LNCaP clone FGC (cell line): Measurements from ENCODE around the gene DNAJC4.

Experiments
- DNase-seq: peaks from one replicate; pipeline ENCODE4 v3.0.0-alpha.2; 2011; ENCODE audit warnings: low read depth
- H3K4me3 ChIP-seq: 2 replicates; pipeline ENCODE4 v1.5.1; 2011; ENCODE audit warnings: mild to moderate bottlenecking, low read depth, low read length, control low read depth
- TF ChIP-seq, protein P1 (sequence below): IDR thresholded peaks from 2 replicates; pipeline ENCODE4 v1.5.1; 2012; ENCODE audit warnings: mild to moderate bottlenecking; ENCODE audit not compliant: control insufficient read depth, insufficient read depth; ENCODE audit errors: extremely low read depth

DNAJC4 gene

GRCh38 chr11:64209563-64209843 is 20.8 kb upstream of the DNAJC4 start:
- TF ChIP-seq, protein P1, sequence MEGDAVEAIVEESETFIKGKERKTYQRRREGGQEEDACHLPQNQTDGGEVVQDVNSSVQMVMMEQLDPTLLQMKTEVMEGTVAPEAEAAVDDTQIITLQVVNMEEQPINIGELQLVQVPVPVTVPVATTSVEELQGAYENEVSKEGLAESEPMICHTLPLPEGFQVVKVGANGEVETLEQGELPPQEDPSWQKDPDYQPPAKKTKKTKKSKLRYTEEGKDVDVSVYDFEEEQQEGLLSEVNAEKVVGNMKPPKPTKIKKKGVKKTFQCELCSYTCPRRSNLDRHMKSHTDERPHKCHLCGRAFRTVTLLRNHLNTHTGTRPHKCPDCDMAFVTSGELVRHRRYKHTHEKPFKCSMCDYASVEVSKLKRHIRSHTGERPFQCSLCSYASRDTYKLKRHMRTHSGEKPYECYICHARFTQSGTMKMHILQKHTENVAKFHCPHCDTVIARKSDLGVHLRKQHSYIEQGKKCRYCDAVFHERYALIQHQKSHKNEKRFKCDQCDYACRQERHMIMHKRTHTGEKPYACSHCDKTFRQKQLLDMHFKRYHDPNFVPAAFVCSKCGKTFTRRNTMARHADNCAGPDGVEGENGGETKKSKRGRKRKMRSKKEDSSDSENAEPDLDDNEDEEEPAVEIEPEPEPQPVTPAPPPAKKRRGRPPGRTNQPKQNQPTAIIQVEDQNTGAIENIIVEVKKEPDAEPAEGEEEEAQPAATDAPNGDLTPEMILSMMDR, result no peak
- H3K4me3 ChIP-seq, result no peak overlapping the region
- DNase-seq, result no peak

GRCh38 chr11:64210301-64211020 is 19.9 kb upstream of the DNAJC4 start:
- TF ChIP-seq, protein P1, result no peak
- no peak overlapping the region for H3K4me3 ChIP-seq
- DNase-seq, result no peak

GRCh38 chr11:64211181-64211872 is 19.0 kb upstream of the DNAJC4 start:
- no peak overlapping the region for H3K4me3 ChIP-seq
- TF ChIP-seq, protein P1, result no peak
- no peak for DNase-seq

DNA sequence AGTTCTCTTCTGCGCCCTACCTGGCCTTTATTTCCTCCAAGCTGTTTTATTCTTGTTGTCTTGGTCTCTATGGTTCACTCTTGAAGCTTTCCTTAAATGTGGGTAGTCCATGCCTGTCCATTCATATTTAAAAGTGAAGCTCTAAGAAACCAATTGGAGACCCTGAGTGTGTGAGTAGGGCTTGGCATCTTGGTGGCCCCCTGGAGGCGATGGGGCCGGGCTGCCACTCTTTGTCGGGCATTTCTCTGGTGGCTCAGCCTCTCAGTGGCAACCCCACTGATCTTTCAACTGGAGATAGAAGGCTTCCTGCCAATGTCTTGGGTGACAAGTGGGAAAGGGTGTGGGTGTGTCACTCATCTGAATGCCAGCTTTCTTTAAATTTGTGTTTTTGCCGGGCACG is 13.5 kb upstream of the DNAJC4 start:
- DNase-seq, result no peak
- TF ChIP-seq, protein P1, result no peak
- no peak overlapping the region for H3K4me3 ChIP-seq

GRCh38 chr11:64218628-64219353 is 11.6 kb upstream of the DNAJC4 start:
- DNase-seq, result no peak
- H3K4me3 ChIP-seq, result no peak overlapping the region
- TF ChIP-seq, protein P1, result no peak

DNA sequence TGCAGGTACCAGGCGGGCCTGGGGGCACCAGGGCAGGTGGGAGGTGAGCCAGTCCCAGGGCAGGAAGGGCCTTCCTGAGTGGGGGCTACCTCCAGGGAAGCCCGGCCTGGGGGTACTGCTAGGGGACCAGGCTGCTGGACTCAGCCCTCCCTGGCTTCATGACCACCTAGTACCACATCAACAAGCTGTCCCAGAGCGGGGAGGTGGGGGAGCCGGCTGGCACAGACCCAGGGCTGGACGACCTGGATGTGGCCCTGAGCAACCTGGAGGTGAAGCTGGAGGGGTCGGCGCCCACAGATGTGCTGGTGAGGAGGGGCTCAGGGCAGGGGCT is 11.0 kb upstream of the DNAJC4 start:
- no peak overlapping the region for H3K4me3 ChIP-seq
- TF ChIP-seq, protein P1, result no peak
- DNase-seq, result no peak
